Measurements from ENCODE around the gene UPP2.

GRCh38 chr2:158138255-158138654, 36.6 kb downstream of the UPP2 start:
- TF ChIP-seq CTCF (conservative IDR thresholded peaks at IDR 0.05; ENCODE audit: low read length) (no peak), EZH2phosphoT487 (IDR thresholded peaks at IDR 0.05; ENCODE audit: borderline replicate concordance) (no peak)

All from Loucy (cell line).